Endothelial cell of umbilical vein (primary cell): ENCODE measurements around the gene VGLL4. TPM values are rescaled to one million over a fixed set of nuclear protein-coding genes. Genes with fewer than 3 reads are reported as not detected.

Source experiments
- BruUV-seq: library from RNA; stranded (reverse); fragments of 400-500 nt; replicated peaks from 2 replicates; lab custom pipeline; 2021; lab: Mats Ljungman, UMichigan
- CTCF ChIA-PET: fragments of 300-600, 350-600 bp; sonication (Branson Sonifier 250); formaldehyde crosslinking; loops from one replicate; lab custom pipeline; 2021; ENCODE audit warnings: antibody characterized with exemption, inconsistent platforms; lab: Charles Lee
- POLR2A ChIA-PET: fragments of 300-600, 350-600 bp; sonication (Branson Sonifier 250); formaldehyde crosslinking; loops from one replicate; lab custom pipeline; 2021; ENCODE audit warnings: antibody characterized with exemption, inconsistent platforms; lab: Charles Lee
- DNase-seq: peaks from one replicate; pipeline ENCODE4 v3.0.0-alpha.2; 2011; ENCODE audit warnings: low read depth, low spot score
- FAIRE-seq: peaks from 2 replicates; lab custom pipeline; 2011; peaks lifted over from hg19 to GRCh38; lab: Jason Lieb, UNC
- H2AFZ ChIP-seq: 2 replicates; pipeline ENCODE4 v1.6.0; 2012; ENCODE audit warnings: low read depth, low read length, control low read depth, inconsistent platforms
- H3K27ac ChIP-seq: 2 replicates; pipeline ENCODE4 v1.5.1; 2011; ENCODE audit warnings: low read depth, mild to moderate bottlenecking, control low read depth, low read length, moderate library complexity; ENCODE audit not compliant: insufficient read depth
- H3K27me3 ChIP-seq, 2 experiments: 2 replicates each; pipeline versions ENCODE4 v1.6.0 to v1.6.1; 2011; ENCODE audit warnings: low read length in 2 of 2, mixed read lengths in 1 of 2; ENCODE audit not compliant: control insufficient read depth in 2 of 2, insufficient read depth in 2 of 2
- H3K36me3 ChIP-seq, 2 experiments: 2 replicates in 1 of 2; 3 replicates in 1 of 2; pipeline ENCODE4 v1.5.1; 2011; ENCODE audit warnings: low read length in 2 of 2, mild to moderate bottlenecking in 1 of 2, moderate library complexity in 1 of 2; ENCODE audit not compliant: control insufficient read depth in 2 of 2, insufficient read depth in 2 of 2; ENCODE audit errors: extremely low read depth in 1 of 2
- H3K4me1 ChIP-seq: 3 replicates; pipeline ENCODE4 v1.5.1; 2011; ENCODE audit warnings: mild to moderate bottlenecking, low read length; ENCODE audit not compliant: control insufficient read depth, insufficient read depth; ENCODE audit errors: extremely low read depth
- H3K4me2 ChIP-seq: 2 replicates; pipeline ENCODE4 v1.6.1; 2011; ENCODE audit warnings: low read length, control low read depth, mixed read lengths; ENCODE audit not compliant: insufficient read depth
- H3K4me3 ChIP-seq, 3 experiments: fragments of 200-600 bp in 1 of 3; sonication (generic), shearing (Covaris generic) in 1 of 3; replicated peaks in 1 of 3; 2 replicates each; pipeline ENCODE4 v1.5.1; 2011 to 2016; ENCODE audit warnings: control low read depth in 3 of 3, low read length in 3 of 3, mild to moderate bottlenecking in 2 of 3, inconsistent platforms in 1 of 3, low read depth in 1 of 3, moderate library complexity in 1 of 3; ENCODE audit not compliant: insufficient read depth in 1 of 3
- H3K79me2 ChIP-seq: 2 replicates; pipeline ENCODE4 v1.6.0; 2012; ENCODE audit warnings: low read length, inconsistent platforms; ENCODE audit not compliant: control insufficient read depth, insufficient read depth
- H3K9ac ChIP-seq: replicated peaks from 2 replicates; pipeline ENCODE3; 2011; ENCODE audit warnings: low read length, control low read depth; ENCODE audit not compliant: insufficient read depth; ENCODE audit errors: extremely low read depth
- H3K9me1 ChIP-seq: replicated peaks from 3 replicates; pipeline ENCODE4 v1.6.0; 2011; ENCODE audit warnings: mild to moderate bottlenecking, low read length; ENCODE audit not compliant: control insufficient read depth, insufficient read depth; ENCODE audit errors: extremely low read depth
- H3K9me3 ChIP-seq: replicated peaks from 2 replicates; pipeline ENCODE4 v1.5.1; 2012; ENCODE audit warnings: low read length, inconsistent platforms; ENCODE audit not compliant: control insufficient read depth, insufficient read depth
- H4K20me1 ChIP-seq: replicated peaks from 2 replicates; pipeline ENCODE3; 2011; ENCODE audit warnings: mild to moderate bottlenecking, low read length; ENCODE audit not compliant: control insufficient read depth, insufficient read depth; ENCODE audit errors: extremely low read depth
- FOS ChIP-seq: IDR thresholded peaks from 2 replicates; pipeline ENCODE4 v1.6.1; 2011; ENCODE audit warnings: mild to moderate bottlenecking, low read length, moderate library complexity, borderline replicate concordance; ENCODE audit not compliant: insufficient read depth
- GATA2 ChIP-seq: IDR thresholded peaks from 2 replicates; pipeline ENCODE4 v1.7.0; 2011; ENCODE audit warnings: low read depth, mild to moderate bottlenecking, moderate library complexity, mixed read lengths, low read length; ENCODE audit not compliant: insufficient read length, insufficient read depth
- POLR2AphosphoS5 ChIP-seq: IDR thresholded peaks from 2 replicates; pipeline ENCODE4 v1.6.1; 2012; ENCODE audit warnings: low read depth, mild to moderate bottlenecking, control low read depth, low read length, moderate library complexity; ENCODE audit not compliant: insufficient read depth
- dilution Hi-C: fragments of 300-500 bp; cut with MboI; formaldehyde crosslinking; loops from one replicate; pipeline ENCODE4 v1.15.0; 2019; ENCODE audit warnings: low sequenced_read_pairs; ENCODE audit not compliant: extremely low pct_ligation_motif_present
- intact Hi-C: fragments of 100-400 bp; cut with micrococcal nuclease; formaldehyde crosslinking; loops from one replicate; pipeline ENCODE4 v1.10.0; 2022
- polyA plus RNA-seq, 4 experiments: library from polyadenylated mRNA; depleted of rRNA in 3 of 4; stranded (reverse) in 3 of 4; unstranded in 1 of 4; fragments of >200 nt; gene quantifications; 2 replicates each; pipeline versions ENCODE4 v1.2.1 to v1.2.3, GENCODE V29; 2011 to 2012; ENCODE audit warnings: missing spikeins in 1 of 4
- total RNA-seq: library from RNA; stranded (reverse); gene quantifications from 2 replicates; pipeline ENCODE4 v1.2.3, GENCODE V29; 2021
- TF ChIP-seq, protein P1 (sequence below): IDR thresholded peaks from 2 replicates; pipeline ENCODE4 v1.6.1; 2011; ENCODE audit not compliant: insufficient read depth, insufficient read length
- TF ChIP-seq, protein P2 (sequence below), 2 donors: IDR thresholded peaks; 1 replicate in 1 of 2; 2 replicates in 1 of 2; pipeline ENCODE4 v1.5.1; 2011; ENCODE audit warnings: low read length in 2 of 2, mild to moderate bottlenecking in 2 of 2, moderate library complexity in 2 of 2, control low read depth in 1 of 2, inconsistent platforms in 1 of 2, low read depth in 1 of 2; ENCODE audit not compliant: insufficient read depth in 1 of 2; ENCODE audit errors: extremely low read depth in 1 of 2

The VGLL4 gene
- total and polyA plus RNA-seq, 2 donors (not counting 3 experiments of a cell fraction or from before 2014, with no cell fraction given): 67.0 to 78.9 TPM

DNA sequence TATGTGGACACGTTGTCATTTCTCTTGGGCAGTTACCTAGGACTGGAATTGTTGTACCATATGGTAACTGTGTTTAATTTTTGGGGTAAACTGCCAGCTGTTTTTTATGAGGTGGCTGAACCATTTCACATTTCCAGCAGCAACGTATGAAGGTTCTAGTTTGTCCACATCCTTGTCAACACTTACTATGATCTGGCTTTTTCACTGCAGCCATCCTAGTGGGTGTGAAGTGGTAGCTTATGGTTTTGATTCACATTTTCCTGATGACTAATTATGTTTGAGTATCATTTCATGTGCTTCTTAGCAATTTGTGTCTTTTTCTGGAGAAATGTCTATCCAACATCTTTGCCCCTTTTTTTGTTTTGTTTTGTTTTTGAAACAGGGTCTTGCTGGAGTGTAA, 96.2 kb downstream of the VGLL4 start:
- H4K20me1 ChIP-seq: no peaks in the 10 kb centered on the region
- no peak overlapping the region for H3K27ac ChIP-seq
- H3K9ac ChIP-seq: no peak overlapping the region
- no peak overlapping the region for H2AFZ ChIP-seq
- DNase-seq (no peak), FAIRE-seq (no peak)
- no peaks in the 10 kb centered on the region for H3K27me3 ChIP-seq
- dilution Hi-C loops (no loop called here), intact Hi-C loops (no loop called here)
- H3K4me1 ChIP-seq: peaks cover 15% of the 10 kb centered on the region
- no peak overlapping the region for H3K4me2 ChIP-seq
- no peak overlapping the region for H3K4me3 ChIP-seq
- TF ChIP-seq, protein P1, sequence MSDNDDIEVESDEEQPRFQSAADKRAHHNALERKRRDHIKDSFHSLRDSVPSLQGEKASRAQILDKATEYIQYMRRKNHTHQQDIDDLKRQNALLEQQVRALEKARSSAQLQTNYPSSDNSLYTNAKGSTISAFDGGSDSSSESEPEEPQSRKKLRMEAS: no peak
- no peak for TF ChIP-seq FOS
- TF ChIP-seq GATA2: no peak
- TF ChIP-seq, protein P2, sequence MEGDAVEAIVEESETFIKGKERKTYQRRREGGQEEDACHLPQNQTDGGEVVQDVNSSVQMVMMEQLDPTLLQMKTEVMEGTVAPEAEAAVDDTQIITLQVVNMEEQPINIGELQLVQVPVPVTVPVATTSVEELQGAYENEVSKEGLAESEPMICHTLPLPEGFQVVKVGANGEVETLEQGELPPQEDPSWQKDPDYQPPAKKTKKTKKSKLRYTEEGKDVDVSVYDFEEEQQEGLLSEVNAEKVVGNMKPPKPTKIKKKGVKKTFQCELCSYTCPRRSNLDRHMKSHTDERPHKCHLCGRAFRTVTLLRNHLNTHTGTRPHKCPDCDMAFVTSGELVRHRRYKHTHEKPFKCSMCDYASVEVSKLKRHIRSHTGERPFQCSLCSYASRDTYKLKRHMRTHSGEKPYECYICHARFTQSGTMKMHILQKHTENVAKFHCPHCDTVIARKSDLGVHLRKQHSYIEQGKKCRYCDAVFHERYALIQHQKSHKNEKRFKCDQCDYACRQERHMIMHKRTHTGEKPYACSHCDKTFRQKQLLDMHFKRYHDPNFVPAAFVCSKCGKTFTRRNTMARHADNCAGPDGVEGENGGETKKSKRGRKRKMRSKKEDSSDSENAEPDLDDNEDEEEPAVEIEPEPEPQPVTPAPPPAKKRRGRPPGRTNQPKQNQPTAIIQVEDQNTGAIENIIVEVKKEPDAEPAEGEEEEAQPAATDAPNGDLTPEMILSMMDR (IDR thresholded peaks at IDR 0.05; ENCODE audit: extremely low read depth in 1 of 2, insufficient read depth in 1 of 2, low read depth in 1 of 2, low read length in 2 of 2): no peak
- TF ChIP-seq POLR2AphosphoS5: no peak
- no TSS peak for BruUV-seq
- H3K79me2 ChIP-seq: no peaks in the 10 kb centered on the region
- no peaks in the 10 kb centered on the region for H3K36me3 ChIP-seq
- CTCF ChIA-PET: no interaction called here
- H3K9me1 ChIP-seq: no peaks in the 10 kb centered on the region
- no peaks in the 10 kb centered on the region for H3K9me3 ChIP-seq
- POLR2A ChIA-PET: no interaction called here
